ENCODE measurements around the gene IMPA2. TPM values are rescaled to one million over a fixed set of nuclear protein-coding genes. Genes with fewer than 3 reads are reported as not detected.

IMPA2 gene
- total and polyA plus RNA-seq, 2 of the 8 experiments (the other 6 are each of a cell fraction or from before 2014, with no cell fraction given): 102 to 140 TPM

DNA sequence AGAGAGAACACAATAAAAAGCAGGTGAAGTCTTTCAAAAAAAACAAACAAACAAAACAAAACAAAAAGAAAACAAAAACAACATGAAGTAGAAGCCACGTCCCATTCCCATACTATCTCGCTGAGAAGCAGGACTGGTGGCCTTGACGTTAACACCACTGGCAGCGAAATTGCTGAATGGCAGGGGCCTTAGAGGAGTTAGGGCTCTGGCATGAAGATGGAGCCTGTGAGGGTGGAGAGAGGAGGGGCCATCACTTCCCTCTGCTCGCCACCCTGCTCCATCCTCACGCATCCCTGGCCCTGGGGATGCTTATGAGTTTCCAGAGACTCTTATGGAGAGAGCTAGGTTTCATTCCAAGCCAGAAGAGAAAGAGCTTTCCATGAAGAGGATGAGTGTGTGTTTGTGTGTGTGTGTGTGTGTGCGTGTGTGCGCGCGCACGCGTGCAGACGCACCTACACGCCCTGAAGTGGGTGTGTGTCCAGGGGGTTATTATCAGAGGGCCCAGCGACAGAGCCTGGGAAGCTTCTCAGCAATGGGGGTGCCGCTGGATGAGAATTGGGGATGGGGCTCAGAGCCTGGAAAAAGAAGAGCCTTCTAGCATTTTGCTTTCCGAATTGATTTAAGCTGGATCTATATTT lies 20.4 kb upstream of the IMPA2 start (continued):
- TF ChIP-seq CHD7 (IDR thresholded peaks at IDR 0.05; ENCODE audit: insufficient replicate concordance, low read length): no peak
- no peak for TF ChIP-seq CTCF (IDR thresholded peaks at IDR 0.05; ENCODE audit: control extremely low read depth in 1 of 3, insufficient read depth in 1 of 3, low read depth in 1 of 3, low read length in 3 of 3)
- no peak for TF ChIP-seq TCF12 (IDR thresholded peaks at IDR 0.05; ENCODE audit: low read depth, low read length)
- no peak for TF ChIP-seq SP1 (IDR thresholded peaks at IDR 0.05; ENCODE audit: low read depth, low read length)
- TF ChIP-seq SAP30 (IDR thresholded peaks at IDR 0.05; ENCODE audit: insufficient read depth, insufficient replicate concordance, low read length): no peak
- TF ChIP-seq HDAC2 (IDR thresholded peaks at IDR 0.05; ENCODE audit: borderline replicate concordance in 1 of 2, low read depth in 2 of 2, low read length in 2 of 2): no peak
- TF ChIP-seq ZNF274 (IDR thresholded peaks at IDR 0.05; ENCODE audit: borderline replicate concordance, extremely low read depth, low read length): no peak
- no peak for TF ChIP-seq KDM5A (IDR thresholded peaks at IDR 0.05; ENCODE audit: low read length)

Data from H1 (cell line).